Keratinocyte (primary cell): ENCODE results near the gene C1orf50. TPM values are rescaled to one million over a fixed set of nuclear protein-coding genes. Genes with fewer than 3 reads are reported as not detected.

Experiments
- DNase-seq: peaks from one replicate; pipeline ENCODE4 v3.0.0-alpha.2; 2011; ENCODE audit warnings: low read depth, missing footprints, low spot score
- FAIRE-seq: peaks from 2 replicates; lab custom pipeline; 2011; peaks lifted over from hg19 to GRCh38; lab: Jason Lieb, UNC
- H2AFZ ChIP-seq: 2 replicates; pipeline ENCODE4 v1.6.0; 2012; ENCODE audit warnings: low read length, control low read depth, inconsistent platforms; ENCODE audit not compliant: control insufficient read depth
- H3K27ac ChIP-seq: 2 replicates; pipeline ENCODE4 v1.5.1; 2011; ENCODE audit warnings: low read length; ENCODE audit not compliant: control insufficient read depth, insufficient read depth
- H3K27me3 ChIP-seq: 3 replicates; pipeline ENCODE4 v1.6.0; 2011; ENCODE audit warnings: low read length; ENCODE audit not compliant: control insufficient read depth, insufficient read depth; ENCODE audit errors: extremely low read depth
- H3K36me3 ChIP-seq, 2 experiments: 2 replicates in 1 of 2; 3 replicates in 1 of 2; pipeline ENCODE4 v1.5.1; 2011; ENCODE audit warnings: low read length in 2 of 2, mild to moderate bottlenecking in 1 of 2; ENCODE audit not compliant: control insufficient read depth in 2 of 2, insufficient read depth in 2 of 2; ENCODE audit errors: extremely low read depth in 1 of 2
- H3K4me1 ChIP-seq: 3 replicates; pipeline ENCODE4 v1.5.1; 2011; ENCODE audit warnings: low read length; ENCODE audit not compliant: control insufficient read depth, insufficient read depth; ENCODE audit errors: extremely low read depth
- H3K4me2 ChIP-seq: 3 replicates; pipeline ENCODE4 v1.6.0; 2011; ENCODE audit warnings: low read depth, low read length; ENCODE audit not compliant: control insufficient read depth, insufficient read depth; ENCODE audit errors: extremely low read depth
- H3K4me3 ChIP-seq, 3 experiments: fragments of 200-600 bp in 1 of 3; sonication (generic) in 1 of 3; 2 replicates in 2 of 3; 3 replicates in 1 of 3; pipeline ENCODE4 v1.5.1; 2011 to 2016; ENCODE audit warnings: low read length in 3 of 3, mild to moderate bottlenecking in 3 of 3, control low read depth in 2 of 3, inconsistent platforms in 1 of 3, low read depth in 1 of 3, mixed read lengths in 1 of 3, mixed run types in 1 of 3, moderate library complexity in 1 of 3; ENCODE audit not compliant: control insufficient read depth in 2 of 3, insufficient read depth in 2 of 3; ENCODE audit errors: extremely low read depth in 1 of 3
- H3K79me2 ChIP-seq: 2 replicates; pipeline ENCODE4 v1.6.0; 2012; ENCODE audit warnings: low read length; ENCODE audit not compliant: control insufficient read depth, insufficient read depth
- H3K9ac ChIP-seq: 3 replicates; pipeline ENCODE4 v1.6.0; 2011; ENCODE audit warnings: low read length; ENCODE audit not compliant: control insufficient read depth, insufficient read depth; ENCODE audit errors: extremely low read depth
- H3K9me1 ChIP-seq: 3 replicates; pipeline ENCODE4 v1.6.0; 2011; ENCODE audit warnings: low read length; ENCODE audit not compliant: control insufficient read depth, insufficient read depth; ENCODE audit errors: extremely low read depth
- H3K9me3 ChIP-seq: 2 replicates; pipeline ENCODE4 v1.5.1; 2012; ENCODE audit warnings: low read depth, low read length; ENCODE audit not compliant: control insufficient read depth
- H4K20me1 ChIP-seq: 3 replicates; pipeline ENCODE4 v1.6.0; 2011; ENCODE audit warnings: low read length; ENCODE audit not compliant: control insufficient read depth, insufficient read depth; ENCODE audit errors: extremely low read depth
- CTCF ChIP-seq, 3 experiments: IDR thresholded peaks in 1 of 3; conservative IDR thresholded peaks in 1 of 3; optimal IDR thresholded peaks in 1 of 3; 2 replicates in 2 of 3; 3 replicates in 1 of 3; pipeline versions ENCODE3 to v1.5.1; 2011; ENCODE audit warnings: low read length in 3 of 3, mild to moderate bottlenecking in 3 of 3, moderate library complexity in 2 of 3, control low read depth in 1 of 3, inconsistent platforms in 1 of 3; ENCODE audit not compliant: insufficient read depth in 2 of 3; ENCODE audit errors: extremely low read depth in 1 of 3
- EZH2 ChIP-seq: IDR thresholded peaks from one replicate; pipeline ENCODE4 v1.6.1; 2012; ENCODE audit warnings: inconsistent platforms, mild to moderate bottlenecking, low read length, moderate library complexity
- dilution Hi-C: fragments of 300-500 bp; cut with MboI; formaldehyde crosslinking; loops from one replicate; pipeline ENCODE4 v1.7.0; 2020; ENCODE audit warnings: low sequenced_read_pairs; ENCODE audit not compliant: extremely low pct_ligation_motif_present
- polyA plus RNA-seq, 5 experiments: library from polyadenylated mRNA; depleted of rRNA in 3 of 5; stranded (reverse) in 3 of 5; stranded (forward) in 1 of 5; unstranded in 1 of 5; fragments of >200 nt; gene quantifications; 1 replicate in 1 of 5; 2 replicates in 3 of 5; 3 replicates in 1 of 5; pipeline versions ENCODE4 v1.2.1 to v1.2.3, GENCODE V29; 2011 to 2012; ENCODE audit warnings: missing spikeins in 2 of 5, low read depth in 1 of 5, low replicate concordance in 1 of 5

C1orf50 gene
- polyA plus RNA-seq, 1 donor (not counting 4 experiments of a cell fraction or from before 2014, with no cell fraction given), result 9.6 TPM

- dilution Hi-C loops, result no loop called here
- H3K4me2 ChIP-seq, result no peak overlapping the region
Observed at GRCh38 chr1:42806171-42806570, 39.1 kb downstream of the C1orf50 start.

DNA sequence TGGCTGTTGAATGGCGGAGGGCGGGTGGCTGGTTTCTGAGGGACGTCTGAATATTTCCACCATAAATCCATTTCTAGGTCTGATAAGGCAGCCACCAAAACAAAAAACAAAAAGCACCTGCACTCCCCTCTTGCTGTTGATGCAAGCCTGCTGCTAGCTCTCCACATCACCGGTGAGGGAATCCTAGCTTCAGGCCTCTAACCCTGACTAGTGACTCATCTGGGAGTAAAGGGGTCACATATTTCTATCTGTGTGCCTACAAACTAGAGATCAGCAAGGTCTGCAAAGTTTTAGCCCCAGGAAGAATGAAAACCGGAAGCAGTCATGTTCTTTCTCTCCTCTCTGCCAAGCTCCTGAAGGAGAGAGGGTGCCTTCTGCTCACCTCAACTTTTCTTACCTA lies 39.5 kb downstream of the C1orf50 start:
- Histone ChIP-seq H3K4me1 (no peaks in the 10 kb centered on the region), H4K20me1 (no peaks in the 10 kb centered on the region), H3K27me3 (no peaks in the 10 kb centered on the region), H3K36me3 (no peaks in the 10 kb centered on the region), H3K4me3 (no peak overlapping the region), H3K27ac (no peak overlapping the region), H3K9me3 (no peaks in the 10 kb centered on the region), H2AFZ (no peak overlapping the region), H3K9me1 (no peaks in the 10 kb centered on the region), H3K4me2 (no peak overlapping the region), H3K9ac (no peak overlapping the region), H3K79me2 (no peaks in the 10 kb centered on the region)
- dilution Hi-C loops, result no loop called here
- no peak for FAIRE-seq
- DNase-seq, result no peak
- no peak for TF ChIP-seq CTCF (optimal IDR thresholded peaks at IDR 0.05 in 1 of 3, IDR thresholded peaks at IDR 0.05 in 1 of 3, conservative IDR thresholded peaks at IDR 0.05 in 1 of 3; ENCODE audit: extremely low read depth in 1 of 3, insufficient read depth in 2 of 3, low read length in 3 of 3)

More at GRCh38 chr1:42806171-42806570, 39.1 kb downstream of the C1orf50 start:
- Histone ChIP-seq H3K27ac (no peak overlapping the region), H3K4me1 (no peaks in the 10 kb centered on the region), H3K4me3 (no peak overlapping the region), H4K20me1 (no peaks in the 10 kb centered on the region), H3K36me3 (no peaks in the 10 kb centered on the region), H3K9me3 (no peaks in the 10 kb centered on the region), H2AFZ (no peak overlapping the region), H3K9ac (no peak overlapping the region), H3K27me3 (no peaks in the 10 kb centered on the region), H3K79me2 (no peaks in the 10 kb centered on the region), H3K9me1 (no peaks in the 10 kb centered on the region)
- TF ChIP-seq CTCF (optimal IDR thresholded peaks at IDR 0.05 in 1 of 3, IDR thresholded peaks at IDR 0.05 in 1 of 3, conservative IDR thresholded peaks at IDR 0.05 in 1 of 3; ENCODE audit: extremely low read depth in 1 of 3, insufficient read depth in 2 of 3, low read length in 3 of 3) (no peak), EZH2 (no peak)
- FAIRE-seq, result no peak
- no peak for DNase-seq
